Measurements from ENCODE around the gene DYRK1B.
A peak's percentile ranks its signal among the peaks of the same experiment; 100 is the strongest.
"Not testable (repeated sequence)": the region's sequence is repeated elsewhere in the genome, so short reads cannot be mapped to it uniquely, and the experiment has no call there.

The DYRK1B gene

GRCh38 chr19:39833464-39834286 is at the start of gene DYRK1B:
Gene DYRK1B (minus strand): TSS chr19:39834162. CDS start chr19:39831867, 2,295 bp downstream.
- DNase-seq (ENCODE audit: low read depth) = peak; percentile 97

- not testable (repeated sequence) for DNase-seq (ENCODE audit: low read depth)
Observed at GRCh38 chr19:39882645-39883044, 48.7 kb upstream of the DYRK1B start.

GRCh38 chr19:39881495-39882110 is 47.6 kb upstream of the DYRK1B start:
- not testable (repeated sequence) for DNase-seq (ENCODE audit: low read depth)

GRCh38 chr19:39880241-39880640 is 46.3 kb upstream of the DYRK1B start:
- DNase-seq (ENCODE audit: low read depth) = not testable (repeated sequence)

GRCh38 chr19:39879796-39880195 is 45.8 kb upstream of the DYRK1B start:
- DNase-seq (ENCODE audit: low read depth) = not testable (repeated sequence)

- not testable (repeated sequence) for DNase-seq (ENCODE audit: low read depth)
Observed at GRCh38 chr19:39878866-39879265, 44.9 kb upstream of the DYRK1B start.

- no peak for DNase-seq (ENCODE audit: low read depth)
Observed at GRCh38 chr19:39878398-39878797, 44.4 kb upstream of the DYRK1B start.

GRCh38 chr19:39877982-39878381 is 44.0 kb upstream of the DYRK1B start:
- DNase-seq (ENCODE audit: low read depth) = not testable (repeated sequence)

- DNase-seq (ENCODE audit: low read depth) = not testable (repeated sequence)
Observed at GRCh38 chr19:39877488-39877887, 43.5 kb upstream of the DYRK1B start.

DNA sequence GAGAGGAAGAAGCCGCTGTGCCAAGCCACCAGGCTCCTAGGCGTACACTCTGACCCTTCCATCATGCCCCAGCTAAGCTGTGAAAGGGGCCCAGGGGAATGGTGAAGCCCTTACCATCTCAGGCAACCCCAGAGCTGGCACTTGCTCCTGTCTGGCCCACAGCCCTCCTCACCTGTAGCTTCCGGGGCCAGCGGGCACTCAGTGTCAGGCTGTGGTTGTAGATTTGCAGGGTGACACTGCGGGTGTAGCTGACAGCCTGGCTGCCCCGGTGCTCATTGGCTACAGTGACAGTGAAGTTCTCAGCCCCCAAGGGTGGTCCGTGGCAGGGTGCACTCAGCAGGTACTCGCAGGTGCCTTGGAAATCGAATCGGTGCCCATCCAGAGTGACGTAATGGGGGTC is 42.5 kb upstream of the DYRK1B start:
- DNase-seq (ENCODE audit: low read depth) = not testable (repeated sequence)

DNA sequence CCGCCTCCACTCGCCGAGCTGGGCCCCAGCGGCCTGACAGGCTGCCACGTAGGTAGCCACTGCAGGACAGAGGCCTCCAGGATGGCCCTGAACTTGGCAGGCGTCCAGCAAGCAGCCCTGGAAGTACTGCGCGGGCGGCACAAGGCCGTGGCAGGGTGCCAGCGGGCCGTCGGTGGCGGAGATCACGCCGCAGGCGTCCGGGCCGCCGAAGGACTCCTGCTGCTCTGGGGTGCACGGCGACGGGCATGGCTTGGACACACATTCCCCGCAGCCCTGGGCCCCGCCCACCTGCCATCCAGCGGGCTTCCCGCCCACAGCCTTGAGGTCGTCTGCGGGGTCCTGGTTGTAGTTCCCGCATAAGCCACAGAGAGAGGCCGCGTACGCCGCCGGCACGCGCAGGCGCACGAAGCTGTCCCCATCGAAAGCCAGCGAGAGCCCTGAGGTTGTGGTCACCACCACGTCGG is 41.5 kb upstream of the DYRK1B start:
- DNase-seq (ENCODE audit: low read depth) = not testable (repeated sequence)

DNA sequence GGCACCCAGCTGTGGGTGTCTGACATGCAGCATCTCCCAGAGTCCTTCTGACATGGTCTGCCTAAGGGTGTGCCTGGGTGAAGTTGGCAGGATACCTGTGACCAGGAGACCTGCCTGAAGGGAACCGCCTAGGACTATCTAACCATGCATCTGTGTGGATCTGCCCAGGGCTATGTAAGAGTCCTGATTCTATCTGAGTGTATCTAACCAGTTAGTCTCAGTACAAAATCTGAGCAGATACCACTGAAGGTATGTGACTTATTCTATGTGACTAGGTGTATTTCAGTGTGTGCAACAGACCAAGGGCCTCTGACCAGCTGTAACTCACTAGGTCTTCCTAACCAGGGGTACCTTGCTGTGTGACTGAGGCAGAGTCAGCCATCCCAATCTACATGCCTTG is 40.4 kb upstream of the DYRK1B start:
- no peak for DNase-seq (ENCODE audit: low read depth)

DNA sequence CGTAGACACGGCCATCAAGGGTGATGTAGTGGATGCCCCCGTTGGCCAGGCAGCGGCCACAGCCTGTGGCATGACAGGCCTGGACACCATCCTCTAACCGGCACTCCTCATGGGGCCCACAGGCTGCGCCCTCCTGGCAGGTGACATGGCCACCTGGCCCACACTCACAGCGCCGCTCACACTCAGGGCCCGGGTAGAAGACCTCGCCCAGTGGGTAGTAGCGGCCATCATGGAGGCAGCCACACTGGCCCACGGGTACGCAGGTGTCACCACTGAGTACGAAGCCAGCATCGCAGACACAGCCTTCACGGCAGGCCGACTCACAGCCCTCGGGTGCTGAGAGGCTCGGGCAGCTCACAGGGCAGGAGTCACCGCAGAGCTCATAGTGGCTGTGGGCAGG is 39.4 kb upstream of the DYRK1B start:
- no peak for DNase-seq (ENCODE audit: low read depth)

DNA sequence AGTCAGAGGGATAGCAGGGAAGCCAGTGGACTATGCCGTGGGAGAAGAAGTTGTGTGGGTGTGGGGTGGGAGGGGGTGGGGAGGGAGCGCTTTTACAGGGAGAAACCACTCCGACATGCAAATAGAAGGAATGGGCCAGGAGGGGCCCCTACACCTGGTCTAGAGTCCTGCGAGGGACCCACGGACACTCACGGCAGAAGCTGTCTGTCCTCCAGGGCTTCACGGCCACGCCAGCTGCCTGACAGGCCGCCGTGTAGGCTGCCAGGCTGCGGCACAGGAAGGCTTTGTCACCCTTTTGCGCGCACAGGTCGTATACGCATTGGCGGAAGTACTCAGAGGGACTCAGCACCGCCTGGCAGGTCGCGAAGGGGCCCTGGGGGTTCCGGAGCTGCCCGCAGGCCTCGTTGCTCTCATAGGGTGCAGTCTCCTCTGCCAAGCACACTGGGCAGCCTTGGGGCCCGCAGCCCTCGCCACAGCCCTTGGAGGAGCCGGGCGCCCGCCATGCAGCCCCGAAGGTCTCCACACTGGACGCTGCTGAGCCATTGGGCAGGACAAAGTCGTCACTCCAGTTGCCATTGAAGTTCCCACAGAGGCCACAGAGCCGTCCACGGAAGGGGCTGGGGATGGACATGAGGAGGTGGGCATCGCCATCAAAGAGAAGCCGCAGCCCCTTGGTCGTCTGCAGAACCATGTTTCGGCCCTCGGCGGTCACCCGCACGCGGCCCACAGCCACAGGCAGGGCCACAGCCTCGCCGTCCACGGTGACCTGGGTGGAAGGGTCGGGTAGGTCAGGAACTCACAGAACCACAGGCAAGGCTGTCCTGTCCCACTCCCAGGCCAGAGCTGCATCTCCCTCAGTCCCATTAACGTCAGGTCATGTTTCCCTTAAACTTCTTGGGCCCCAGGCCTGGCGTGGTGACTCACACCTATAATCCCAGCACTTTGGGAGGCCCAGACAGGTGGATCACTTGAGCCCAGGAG is 38.2 kb upstream of the DYRK1B start:
- no peak for DNase-seq (ENCODE audit: low read depth)

DNA sequence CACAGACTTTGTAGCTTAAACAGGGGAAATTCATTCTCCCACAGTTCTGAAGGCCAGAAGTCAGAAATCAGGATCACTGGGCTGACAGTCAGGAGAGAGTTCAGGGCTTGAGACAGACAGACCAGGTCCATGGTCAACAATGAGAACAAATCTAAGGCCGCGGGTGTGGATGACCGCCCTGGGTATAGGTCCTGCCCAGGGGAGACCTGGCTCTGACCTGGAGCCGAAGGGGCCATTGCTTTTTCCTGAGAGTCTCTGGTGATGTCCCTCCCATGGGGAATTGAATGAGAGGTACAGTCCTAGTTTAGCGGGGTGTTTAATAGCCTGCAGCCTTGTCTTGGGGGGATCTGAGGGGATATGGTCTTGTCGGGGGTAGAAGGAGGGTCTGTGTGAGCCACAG is 37.4 kb upstream of the DYRK1B start:
- DNase-seq (ENCODE audit: low read depth) = no peak

DNA sequence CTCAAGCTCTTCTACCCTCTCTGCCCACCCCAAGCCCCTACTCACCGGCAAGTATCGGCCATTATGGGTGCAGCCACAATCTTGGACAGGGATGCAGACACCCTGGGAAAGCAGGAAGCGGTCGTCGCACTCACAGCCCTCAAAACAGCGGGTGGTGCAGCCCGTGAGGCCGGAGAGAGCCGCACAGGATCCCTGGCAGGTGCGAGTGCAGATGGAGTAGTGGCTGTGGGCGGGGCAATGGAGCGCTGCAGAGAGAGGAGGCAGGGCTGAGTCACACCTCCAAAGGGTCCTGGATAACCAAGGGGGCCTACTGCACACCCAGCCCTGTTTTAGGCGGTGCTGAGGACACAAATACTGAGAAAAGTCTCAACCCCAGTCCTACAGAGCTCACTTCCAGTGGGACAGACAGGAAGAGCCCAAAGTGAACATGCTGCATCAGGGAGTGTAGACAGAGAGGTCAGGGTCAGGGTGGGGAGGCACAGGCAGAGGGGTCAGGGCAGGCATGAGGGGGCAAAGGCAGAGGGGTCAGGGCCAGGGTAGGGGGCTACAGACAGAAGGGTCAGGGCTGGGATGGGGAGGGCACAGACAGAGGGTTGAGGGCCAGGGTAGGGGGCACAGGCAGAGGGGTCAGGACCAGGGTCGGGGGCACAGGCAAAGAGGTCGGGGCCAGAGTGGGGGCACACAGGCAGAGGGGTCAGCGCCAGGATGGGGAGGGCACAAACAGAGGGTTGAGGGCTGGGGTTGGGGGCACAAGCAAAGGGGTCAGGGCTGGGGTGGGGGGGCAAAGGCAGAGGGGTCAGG is 36.4 kb upstream of the DYRK1B start:
- no peak for DNase-seq (ENCODE audit: low read depth)

GRCh38 chr19:39867952-39868351 is 34.0 kb upstream of the DYRK1B start:
- no peak for DNase-seq (ENCODE audit: low read depth)

GRCh38 chr19:39867133-39867532 is 33.2 kb upstream of the DYRK1B start:
- DNase-seq (ENCODE audit: low read depth) = no peak

DNA sequence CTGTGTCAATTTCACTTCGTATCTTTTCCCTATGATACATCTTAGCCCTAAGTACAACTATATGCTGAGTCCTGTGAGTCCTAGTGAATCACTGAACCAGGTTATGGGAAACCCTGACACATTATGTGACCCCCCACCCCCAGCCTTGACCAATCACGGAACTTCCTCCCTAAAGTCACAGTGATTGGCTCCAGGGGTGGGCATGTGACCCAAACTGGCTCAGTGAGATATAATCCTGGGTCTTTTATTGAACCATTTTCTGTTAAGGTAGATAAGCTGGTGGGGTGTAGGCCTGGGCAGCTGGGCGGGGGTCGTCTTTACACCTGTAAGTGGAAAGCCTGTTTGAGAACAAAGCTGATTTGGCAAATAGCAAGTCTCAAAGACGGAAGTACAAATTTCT is 32.0 kb upstream of the DYRK1B start:
- DNase-seq (ENCODE audit: low read depth) = no peak

DNA sequence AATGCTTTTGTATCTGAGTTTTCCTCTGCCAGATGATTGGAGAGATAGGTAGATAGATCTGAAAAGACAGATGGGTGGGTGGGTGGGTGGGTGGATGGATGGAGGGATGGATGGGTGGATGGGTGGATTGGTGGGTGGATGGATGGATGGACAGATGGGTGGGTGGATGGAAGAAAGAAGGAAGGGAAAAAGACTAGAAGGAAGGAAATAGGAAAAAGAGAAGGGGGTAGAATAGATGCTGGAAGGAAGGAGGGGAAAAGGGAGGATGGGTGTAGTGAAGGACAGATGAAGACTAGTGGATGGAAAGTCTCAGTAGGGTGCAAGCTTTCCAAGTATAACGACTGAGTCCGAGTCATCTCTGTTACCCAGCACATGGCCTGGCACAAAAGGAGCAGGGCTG is 31.2 kb upstream of the DYRK1B start:
- no peak for DNase-seq (ENCODE audit: low read depth)

GRCh38 chr19:39864118-39864517 is 30.2 kb upstream of the DYRK1B start:
- DNase-seq (ENCODE audit: low read depth) = no peak

All from stimulated activated CD8-positive, alpha-beta memory T cell treated with anti-CD3 and anti-CD28 coated beads, Interleukin-12 subunit alpha, Interleukin-12 subunit beta, amount 100 ng/mL, for 1 hour (primary cell).